Fibroblast of skin of right biceps (primary cell): Measurements from ENCODE around the gene KRT78.

Experiments
- DNase-seq: peaks from one replicate; pipeline ENCODE4 v3.0.0-alpha.2; 2013

The KRT78 gene

DNA sequence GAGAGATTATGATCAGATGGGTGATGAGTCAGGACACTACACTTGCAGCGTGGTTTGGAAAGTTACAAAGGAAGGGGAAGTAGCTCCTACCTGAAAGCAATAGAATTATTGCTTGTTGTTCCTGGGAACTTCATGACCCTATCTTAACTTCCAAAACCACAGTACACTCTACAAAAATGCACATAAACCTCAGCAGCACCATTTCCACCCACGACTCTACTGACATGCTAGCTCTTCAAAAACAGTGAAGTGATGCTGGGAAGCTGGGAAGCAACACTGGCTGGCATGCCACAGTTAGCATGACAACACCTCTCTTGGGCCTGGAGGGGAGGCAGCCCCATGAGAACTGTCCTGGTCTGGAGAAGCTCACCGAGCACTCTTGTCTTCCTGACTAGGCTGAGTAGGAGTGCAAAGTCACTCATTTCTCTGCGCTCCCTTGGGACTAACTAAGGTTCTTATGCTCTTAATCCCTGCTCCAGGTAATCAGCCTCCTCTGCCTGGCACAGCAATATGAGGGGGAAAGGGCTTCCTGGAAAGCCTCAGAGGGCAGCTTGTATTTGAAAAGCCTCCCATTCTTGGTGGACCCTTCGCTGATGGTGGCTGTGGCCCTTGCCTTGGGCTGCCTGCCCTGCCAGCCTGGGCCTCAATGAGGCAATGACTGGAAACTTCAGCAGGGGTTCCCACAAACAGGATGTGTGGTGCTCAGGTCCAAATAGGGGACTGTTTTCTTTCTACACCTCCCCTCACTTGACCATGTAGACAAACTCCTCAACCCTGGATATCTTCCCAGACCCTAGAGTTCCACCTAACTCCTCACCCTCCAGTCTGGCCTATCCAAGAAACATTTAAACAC, 54.1 kb downstream of the KRT78 start:
- peak; percentile 81 for DNase-seq

DNA sequence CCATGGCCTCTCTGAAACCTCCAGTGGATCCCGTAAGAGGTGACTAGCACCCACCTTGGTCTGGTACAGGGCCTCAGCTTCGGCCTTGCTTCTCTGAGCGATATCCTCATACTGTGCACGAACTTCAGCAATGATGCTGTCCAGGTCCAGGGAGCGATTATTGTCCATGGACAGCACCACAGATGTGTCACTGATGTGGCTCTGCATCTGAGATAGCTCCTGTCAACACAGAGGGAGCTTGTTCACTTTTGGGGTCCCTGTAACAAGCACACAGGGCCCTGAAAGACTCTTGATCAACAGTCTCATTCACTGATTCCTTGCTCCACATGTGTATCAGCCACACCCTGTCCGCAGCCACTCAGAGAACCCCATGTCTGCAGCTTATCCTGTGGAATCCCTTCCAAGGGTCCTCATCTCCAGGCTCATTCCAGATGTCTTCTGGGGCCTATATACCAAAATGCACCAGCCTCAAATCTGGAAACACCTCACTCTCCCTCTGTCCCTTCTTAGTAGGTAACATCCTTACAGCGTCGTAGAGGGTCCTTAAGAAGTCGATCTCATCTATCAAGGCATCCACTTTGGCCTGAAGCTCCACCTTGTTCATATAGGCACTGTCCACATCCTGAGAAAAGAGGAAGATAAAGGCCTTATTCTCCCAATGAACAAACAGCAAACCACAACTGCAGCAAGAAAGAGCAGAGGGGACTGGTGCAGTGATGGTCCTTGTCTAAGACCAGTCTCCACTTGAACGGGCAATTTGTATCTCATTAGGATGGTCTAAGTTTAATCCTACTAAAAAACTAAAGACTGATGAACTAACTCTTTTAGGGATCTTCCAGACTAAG, 56.4 kb downstream of the KRT78 start:
- DNase-seq, result no peak

DNA sequence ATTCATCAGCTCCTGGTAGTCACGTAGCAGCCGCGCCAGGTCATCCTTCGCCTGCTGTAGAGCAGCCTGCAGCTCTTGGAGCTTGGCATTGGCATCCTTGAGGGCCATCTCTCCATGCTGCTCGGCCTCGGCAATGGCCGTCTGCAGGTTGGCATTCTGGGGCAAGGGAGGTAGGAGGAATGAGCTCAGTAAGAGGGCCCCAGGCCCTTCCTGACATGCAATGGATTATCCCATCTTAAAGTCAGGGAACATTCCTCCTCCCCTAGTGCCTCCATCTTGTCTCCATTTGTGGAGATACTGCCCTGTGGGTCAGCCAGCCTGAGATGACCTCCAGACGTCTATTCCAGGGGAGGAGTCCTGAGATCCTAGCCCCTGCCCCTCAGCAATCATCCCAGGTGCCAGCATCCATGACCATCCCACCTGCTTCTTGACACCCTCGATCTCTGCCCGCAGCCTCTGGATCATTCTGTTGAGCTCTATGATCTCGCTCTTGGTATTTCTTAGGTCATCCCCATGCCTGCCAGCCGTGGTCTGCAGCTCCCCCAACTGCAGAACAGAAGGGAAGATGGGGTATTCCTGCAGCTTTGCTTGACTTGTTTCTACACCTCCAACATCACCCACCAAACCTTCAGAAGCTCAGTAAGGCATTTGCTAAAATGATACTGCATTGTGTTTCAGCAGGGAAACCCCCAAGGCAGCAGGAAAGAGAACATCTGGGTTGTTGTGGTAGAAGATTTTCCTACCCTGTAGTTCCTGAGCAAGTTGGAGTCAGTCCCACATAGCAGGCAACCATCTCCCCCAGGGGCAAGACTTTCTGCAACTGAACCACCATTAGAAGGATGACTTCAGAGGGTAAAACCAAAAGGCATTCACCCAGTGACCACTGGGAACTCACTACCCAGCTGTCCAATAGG, 57.3 kb downstream of the KRT78 start:
- no peak for DNase-seq

DNA sequence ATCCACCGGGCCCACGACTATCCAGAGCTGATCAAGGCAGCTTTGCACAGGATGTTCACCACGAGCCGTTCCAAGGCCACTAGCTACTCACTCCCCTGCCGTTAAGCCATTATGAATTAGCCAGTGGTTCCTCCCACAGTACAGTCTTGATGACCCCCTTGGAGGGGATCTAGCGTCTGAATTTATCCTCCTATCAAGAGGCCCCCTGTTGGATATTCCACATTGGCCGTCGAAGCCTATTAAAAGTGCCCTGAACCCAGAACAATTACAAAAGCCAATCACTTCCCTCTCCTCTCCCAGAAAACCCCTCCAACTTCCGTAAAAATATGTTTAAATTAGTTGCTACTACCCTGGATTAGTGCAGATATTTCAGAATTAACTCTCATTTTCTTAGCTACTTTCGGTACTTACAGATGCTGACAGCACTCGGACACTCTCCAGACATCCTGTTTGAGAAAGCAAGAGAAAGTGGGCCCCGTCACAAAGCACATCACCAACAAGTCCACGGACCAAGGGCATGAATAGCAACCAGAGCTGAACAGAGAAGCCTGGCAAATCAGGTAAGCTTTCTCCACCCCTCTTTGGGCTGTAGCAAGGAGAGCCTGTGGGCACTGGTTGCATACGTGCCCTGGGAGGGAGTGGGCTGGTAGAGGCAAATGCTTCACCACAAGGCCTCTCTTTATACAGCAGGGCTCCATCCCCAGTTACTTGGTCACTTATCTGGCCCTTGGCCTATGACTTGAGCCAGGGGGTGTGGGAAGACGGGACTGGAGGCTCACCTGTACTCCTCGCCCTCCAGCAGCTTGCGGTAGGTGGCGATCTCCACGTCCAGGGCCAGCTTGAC, 58.1 kb downstream of the KRT78 start:
- no peak for DNase-seq

DNA sequence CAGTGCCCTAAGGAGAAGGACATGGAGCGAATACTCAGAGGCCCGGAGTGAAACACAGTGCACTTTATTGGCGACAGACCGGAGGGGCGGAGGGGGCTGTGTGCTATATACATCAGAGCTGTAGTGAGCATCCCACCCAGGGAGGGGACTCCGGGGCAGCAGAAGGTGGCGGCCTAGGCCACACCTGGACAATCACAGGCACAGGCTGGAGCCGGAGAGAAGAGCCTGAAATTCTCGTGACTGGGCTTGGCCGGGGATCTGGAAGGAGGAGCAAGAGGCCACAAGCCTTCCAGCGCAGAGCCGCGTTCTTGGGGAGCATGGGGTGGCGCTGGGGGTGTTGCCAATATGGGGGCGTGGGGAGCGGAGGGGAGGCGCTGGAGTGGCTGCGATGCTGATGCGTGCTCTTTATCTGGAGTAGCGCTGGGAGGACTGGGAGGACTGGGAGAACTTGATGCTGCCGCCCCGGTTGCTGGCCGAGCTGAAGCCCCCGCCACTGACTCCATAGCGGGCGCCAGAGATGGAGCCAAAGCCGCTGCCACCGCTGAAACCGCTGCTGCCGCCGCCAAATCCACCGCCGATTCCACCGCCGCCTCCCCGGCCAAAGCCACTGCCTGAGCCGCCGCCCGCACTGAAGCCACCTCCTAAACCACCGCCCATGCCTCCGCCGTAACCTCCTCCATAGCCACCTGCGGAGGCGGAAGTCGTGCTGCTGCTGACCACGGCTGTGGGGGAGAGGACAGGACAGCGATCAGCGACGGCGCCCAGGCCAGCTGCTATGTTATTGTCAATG, 59.0 kb downstream of the KRT78 start:
- peak; percentile 3 for DNase-seq

DNA sequence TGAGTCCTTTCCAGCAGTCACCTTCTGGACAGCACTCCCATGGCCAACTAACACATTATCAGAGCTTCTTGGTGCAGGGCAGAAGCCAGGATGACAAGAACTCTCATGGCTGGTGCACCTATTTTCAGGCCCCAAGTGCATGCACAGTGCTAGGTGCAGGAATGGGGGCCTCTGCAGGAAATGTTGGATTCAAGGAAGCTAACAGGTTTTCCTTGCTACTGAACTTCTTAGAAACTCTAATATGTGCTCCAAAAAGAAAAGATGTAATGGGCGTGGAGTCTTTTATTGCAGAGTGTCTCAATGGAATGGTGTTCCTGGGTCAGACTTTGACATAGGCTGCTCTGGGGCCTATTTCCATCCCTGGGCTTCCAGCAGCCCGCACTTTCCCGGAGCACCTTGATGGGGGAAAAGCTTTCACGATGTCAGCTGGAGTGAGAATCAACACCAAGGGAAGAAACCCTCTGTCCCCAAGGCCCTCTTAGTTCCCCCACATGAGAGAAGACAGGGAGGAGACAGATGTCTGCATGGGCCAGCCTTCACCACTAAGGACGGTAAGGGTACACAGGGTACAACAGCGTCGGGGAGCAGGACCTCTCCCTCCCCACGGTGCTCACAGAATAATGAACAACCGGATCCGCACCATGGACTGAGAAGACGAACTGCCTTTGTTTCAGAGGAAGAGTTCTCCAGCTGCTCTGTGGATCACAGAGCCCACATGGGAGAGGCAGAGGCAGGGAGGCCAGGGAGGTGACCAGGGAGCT, 59.7 kb downstream of the KRT78 start:
- DNase-seq, result no peak

DNA sequence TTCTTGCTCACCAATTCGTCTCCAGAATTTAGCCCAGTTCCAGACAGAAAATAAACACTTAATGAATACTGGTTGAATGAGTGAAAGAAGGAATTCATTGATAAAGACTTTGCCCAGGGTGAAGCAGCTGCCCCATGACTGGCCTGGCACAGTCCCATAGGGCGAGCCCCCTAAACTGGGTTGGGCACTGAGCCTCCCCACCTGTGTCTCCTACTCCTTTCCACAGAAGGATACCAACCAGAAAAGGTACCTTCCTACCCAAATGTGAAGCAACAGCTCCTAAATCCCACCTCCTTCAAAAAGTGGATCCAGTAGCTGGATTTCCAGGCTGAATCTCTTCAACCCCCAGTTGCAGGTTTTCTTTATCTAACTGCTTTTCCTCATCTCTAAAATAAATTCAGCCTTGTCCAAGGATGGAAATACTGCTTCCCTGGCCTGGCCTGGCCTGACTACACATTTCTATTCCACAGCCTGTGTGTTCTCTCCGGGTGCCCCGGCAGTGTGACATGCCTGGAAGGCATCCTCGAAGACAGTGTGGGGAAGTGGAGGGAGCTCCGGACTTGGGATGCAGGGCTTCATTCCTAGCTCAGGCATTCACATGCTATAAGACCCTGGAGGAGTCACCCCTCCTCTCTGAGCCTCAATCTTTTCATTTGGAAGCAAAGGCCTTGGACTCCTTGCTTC, 60.5 kb downstream of the KRT78 start:
- no peak for DNase-seq
